Measurements from ENCODE around the gene SERPINH1. TPM values are rescaled to one million over a fixed set of nuclear protein-coding genes. Genes with fewer than 3 reads are reported as not detected.
A peak's percentile ranks its signal among the peaks of the same experiment; 100 is the strongest.

Gene SERPINH1
- total RNA-seq, 1 donor from 2014 or later, result 141 TPM

DNA sequence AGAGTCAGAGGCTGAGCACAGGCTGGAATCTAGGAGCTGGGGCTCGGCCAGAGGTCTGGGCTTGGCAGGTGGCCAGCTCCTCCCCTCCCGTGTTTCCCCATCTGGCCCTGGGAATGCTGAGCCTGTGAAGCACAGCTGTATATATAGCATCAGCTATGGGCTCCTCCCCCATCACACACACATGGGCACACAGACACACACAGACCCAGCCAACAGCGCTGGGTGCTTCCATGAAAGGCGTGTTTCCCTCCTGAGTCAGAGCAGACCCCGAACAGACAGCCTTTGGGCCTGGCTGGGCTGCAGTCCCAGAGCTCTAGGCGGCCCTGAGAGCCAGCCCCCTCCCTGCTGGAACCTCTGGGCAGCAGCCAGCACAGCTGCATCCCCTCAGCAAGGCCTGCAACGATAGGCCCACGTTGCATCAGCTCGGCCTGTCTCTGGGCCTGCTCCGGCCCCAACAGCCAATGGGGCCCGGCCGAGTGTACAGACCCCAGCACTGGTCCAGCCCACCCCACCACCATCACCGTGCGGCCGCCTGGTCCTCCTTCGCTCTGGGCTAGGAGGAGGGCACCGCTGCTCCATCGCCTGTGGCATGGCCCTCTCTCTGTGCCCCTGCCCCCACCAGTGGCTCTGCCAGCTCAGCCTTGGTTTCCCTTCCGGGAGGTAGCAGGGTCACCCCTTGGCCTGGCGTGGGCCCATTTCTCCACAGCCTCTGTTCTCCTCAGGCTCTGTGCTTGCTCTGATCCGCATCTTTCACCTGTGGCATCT, 7.6 kb upstream of the SERPINH1 start:
- DNase-seq (ENCODE audit: low spot score), result peak; percentile 89

DNA sequence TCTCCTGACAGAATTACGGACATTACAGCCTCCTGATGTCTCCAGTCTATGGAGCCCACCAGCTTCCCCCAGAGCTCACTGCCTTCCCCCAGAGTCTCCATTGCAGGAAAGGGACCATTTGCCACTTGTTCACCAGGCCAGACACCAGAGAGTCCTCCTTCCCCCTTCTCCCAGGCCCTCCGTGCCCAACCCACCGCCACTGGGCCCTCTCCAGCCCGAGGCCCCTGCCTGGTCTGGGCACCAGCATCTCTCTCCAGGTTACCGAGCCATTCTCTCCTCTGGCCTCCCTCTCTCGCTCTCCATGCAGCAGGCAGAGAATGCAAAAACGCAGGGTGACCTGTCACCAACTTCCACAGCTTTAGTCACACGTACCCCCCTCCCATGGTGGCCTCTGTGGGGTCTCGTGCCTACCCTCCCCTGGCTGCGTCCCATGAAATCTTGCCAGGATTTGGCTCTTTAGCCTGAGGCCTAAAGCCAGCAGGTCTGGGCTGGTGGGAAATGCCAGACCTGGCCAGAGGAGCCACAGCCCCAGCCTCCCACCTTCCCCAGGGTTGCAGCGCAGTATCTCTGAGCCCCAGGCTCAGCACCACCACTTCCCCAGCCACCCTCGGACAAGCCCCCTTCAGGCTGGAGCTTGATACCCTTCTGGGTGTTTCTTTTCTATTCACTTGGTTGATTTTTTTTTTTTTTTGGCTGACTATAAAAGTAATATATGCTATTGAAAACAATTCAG, 6.8 kb upstream of the SERPINH1 start:
- no peak for DNase-seq (ENCODE audit: low spot score)

DNA sequence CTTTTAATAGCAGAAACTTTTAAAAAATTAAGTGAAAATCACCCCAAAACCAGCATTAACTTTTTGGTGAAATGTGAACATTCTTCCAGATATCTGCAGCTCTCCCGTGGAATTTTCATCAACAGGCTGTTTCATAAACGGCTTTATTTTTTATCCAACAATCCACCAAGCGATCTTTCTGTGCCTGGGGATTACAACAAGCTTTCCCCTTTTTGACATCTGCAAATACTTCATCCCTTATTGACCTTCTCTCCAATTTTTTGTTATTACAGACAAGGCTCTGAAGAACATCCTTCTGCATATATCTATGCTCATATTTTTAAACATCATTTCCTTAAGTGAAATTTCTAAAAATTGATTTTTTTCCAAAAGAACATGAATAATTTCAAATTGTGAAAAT, 5.8 kb upstream of the SERPINH1 start:
- DNase-seq (ENCODE audit: low spot score), result no peak

DNA sequence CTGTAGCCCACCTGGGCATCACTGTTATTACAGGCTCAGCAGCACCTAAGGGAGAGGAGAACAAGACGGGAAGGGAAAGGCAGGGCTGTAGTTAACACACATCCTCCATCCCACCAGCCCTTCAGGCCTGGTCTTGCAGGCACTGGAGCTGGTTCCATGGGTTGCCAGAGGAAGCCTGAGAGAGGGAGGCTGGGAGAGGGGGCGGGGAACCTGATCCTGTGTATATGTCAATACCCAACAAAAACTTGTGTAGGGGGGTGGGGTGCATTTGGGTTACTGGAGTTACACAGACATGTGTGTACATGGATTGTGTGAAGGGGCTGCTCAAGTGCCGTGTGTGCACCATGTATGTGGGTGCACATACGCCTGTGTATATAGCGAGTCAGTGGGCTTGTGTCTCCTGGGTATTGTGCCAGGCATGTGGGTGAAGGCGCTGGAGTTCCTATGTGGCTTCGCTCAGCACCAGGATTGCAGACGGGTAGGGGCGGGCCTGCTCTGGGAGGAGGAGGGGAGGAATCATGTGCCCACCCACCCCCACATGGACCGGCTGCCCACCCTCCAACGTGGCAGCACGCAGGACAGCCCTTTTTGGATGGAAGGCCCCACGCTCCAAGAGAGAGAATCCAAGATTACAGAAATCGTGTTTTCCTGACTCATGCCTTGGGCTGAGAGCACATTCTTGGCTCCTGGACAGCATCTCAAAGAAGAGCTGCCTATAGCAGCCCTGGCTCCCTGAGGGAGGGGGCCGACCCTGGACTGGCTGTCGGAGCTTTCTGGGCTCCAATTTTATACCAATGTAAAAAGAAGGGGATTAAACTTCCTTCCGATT, 4.2 kb upstream of the SERPINH1 start:
- DNase-seq (ENCODE audit: low spot score), result peak; percentile 60

DNA sequence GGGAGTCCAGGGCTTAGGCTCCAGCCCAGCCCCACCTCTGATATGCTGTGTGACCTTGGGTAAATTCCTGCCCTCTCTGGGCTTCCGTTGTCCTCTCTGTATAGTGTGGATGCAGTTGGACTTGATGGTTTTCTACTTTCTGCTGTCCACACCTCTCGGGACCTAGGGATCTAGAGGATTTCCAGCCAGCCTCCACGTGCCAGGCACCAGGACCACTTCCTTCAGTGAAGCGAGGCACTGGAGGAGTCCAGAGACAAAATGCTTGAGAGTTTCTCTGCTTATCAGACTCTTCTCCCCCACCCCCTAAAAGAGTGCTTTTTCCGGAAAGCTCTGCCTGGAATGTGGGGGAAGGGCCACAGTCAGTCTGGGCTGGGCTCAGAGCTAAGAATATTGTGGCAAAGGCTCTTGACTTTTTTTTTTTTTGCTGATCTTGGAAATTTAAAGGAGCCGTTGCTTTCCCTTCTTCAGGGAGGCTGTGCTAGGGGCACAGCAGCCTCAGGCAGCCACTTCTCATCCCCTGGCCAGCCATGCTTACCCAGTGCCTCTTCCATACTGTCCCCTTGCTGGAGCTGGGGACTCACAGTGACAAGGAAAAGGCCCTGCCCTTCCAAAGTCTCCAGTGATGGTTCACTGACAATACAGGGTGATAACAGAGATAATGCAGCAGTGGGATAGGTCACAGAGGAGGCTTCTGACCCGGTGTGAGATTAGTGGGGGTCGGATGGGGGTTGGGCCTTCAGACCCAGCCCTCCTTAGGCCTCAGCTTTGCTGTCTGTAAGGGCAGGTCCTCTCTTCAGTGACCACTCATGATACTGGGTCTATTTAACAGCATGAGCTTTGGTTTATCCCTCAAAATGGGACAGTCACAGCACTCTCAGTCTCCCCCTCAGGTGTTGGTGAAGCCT, 2.9 kb upstream of the SERPINH1 start:
- no peak for DNase-seq (ENCODE audit: low spot score)

DNA sequence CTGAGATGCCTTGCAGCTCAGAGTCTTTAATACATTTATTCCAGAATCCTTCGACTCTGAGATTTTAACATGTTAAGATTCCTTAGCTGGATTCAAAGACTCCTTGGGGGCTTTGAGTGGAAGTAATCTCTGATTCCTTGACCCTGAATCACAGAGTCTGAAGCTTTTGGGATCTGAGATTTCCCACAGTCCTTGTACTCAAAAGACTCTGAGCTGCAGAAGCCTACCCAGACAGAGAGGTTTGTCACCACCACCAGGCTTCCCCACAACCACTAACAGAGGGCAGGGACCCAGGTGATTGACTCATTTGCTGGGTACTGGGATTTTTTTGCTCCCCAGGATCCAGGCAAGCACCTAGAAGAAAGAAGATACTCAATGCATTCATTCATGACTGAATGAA, 1.4 kb upstream of the SERPINH1 start:
- DNase-seq (ENCODE audit: low spot score), result no peak

DNA sequence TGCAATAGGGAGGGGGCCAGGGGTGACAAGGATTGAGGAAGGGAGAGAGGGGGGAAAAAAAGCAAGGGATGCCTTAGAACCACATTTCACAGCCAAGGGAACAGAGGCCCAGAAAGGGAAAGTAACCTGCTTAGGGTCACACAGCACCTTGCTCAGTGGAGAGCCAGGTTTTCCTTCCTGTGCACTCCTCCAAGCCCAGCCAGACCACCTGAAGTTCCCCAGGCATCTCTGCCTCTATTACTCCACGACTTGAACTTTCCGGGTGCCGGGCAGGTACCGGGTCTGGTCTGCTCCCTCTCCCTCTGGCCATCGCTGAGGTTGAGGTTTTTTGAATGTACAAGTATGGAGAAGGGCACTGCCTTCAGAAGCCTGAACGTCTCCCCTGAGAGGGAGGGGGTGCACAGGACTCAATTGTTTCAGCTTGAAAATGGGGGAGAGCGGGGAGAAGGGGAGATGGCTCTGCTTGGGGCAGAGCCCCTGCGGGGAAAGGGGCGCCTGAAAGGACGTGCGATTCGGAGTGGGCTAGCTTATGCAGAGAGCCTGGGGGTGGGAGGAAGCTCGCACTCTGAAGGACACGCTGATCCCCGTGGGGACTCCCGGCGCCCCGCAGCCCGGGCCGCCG, 516 bp upstream of the SERPINH1 start:
- no peak for DNase-seq (ENCODE audit: low spot score)

DNA sequence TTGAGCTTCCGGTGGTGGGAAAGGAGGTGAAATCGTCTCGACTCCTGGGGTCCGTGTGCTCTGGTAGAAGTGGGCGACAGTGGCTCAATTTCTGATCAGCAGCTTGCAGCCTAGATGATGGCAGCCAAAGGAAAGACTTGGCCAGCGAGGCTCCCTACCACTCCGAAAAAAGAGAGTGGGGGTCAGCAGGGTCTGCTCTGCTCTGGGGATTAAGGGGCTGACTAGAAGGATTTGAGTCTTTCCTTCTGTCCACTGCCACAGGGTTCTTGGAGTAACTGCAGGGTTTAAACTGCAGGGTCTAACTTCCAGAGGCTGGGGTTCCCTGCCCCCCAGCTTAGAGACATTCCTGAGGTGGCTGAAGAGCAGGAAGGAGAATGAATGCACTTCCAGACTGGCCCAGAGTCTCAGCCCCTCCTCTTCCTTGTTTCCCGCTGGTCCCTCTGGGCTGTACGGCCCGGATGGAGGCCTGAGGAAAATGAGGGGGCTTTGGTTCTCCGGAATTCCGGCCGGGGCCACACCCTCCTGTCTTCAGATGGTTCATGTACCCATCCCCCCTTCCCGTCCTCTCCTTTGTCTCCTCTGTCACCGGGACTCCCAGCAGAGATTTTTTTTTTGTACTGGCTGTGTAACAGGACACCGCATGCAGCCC, 907 bp downstream of the SERPINH1 start:
- DNase-seq (ENCODE audit: low spot score), result no peak

DNA sequence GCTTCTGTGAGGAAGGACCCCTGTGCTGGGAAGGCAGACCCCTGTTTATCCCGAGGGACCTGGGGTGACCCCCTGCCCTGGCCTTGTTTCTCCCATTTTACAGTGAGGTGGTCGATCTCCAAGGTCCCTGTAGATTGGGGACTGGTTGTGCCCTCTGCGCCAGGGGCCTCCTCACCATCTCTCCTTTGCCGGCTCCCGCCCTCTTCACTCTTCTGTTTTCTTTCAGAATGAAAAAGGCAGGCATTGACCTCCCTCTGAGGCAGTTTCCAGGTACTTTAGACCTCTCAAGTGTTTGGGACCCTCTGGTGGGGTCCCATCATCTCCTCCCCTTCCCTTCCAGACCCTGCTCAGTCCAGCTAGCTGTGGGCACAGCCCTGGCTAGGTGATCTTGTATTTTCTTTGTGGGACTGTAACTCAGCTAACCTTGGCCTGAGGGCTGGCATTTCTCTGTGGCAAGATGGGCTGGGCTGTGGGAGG, 1.5 kb downstream of the SERPINH1 start:
- no peak for DNase-seq (ENCODE audit: low spot score)

DNA sequence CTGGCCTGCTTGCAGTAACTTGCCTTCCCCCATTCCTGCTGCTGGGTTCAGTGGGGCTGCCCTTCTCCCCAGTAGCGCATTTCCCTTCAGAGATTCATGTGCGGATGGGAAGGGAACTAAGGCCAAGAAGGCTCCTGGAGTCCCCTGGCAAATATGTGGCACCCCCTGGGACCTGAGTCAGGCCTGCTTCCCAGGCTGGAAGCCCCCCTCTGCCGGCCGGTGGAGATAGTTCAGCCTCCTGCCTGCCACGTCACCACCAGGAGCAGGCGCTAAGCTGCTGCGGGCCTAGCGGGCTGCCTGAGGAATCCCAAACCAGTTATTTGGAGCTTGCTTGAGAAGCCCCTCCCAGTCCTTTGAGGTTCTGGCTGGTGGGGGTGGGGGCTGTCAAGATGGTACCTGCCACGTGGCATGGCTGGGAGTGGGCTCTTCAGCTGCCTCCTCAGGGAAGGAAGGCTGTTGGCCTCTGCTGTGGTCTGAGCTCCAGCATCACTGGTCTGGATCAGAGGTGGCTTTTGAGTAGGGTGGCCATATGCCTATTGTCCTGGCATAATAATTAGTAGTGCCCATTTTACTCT, 2.0 kb downstream of the SERPINH1 start:
- peak; percentile 61 for DNase-seq (ENCODE audit: low spot score)

DNA sequence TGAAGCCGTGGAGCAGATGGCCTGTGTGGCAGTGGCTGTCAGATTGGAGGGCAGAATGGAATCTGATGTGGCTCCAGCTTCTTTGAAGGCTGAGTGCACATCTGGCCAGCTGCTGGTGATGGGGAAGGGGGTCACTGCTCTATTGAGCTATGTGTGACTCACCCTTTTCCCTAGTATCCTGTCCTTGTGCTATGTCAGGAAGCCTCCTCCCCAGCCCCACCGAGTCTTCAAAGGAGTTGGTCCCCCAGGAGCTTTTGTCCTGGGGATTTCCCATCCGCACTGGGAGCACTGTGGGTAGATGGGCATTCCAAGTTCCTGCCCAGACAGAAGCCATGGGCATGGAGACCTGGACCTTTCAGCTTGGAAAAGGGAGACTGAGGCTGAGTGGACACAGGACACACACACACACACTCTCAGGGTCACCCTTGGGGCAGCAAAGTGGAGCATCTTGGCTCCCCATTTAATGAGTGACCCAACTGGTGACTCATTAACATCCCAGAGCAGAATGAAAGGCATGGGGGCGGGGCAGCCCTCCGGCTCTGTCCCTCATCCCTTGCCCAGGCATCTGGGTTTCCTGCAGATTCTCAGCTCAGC, 3.3 kb downstream of the SERPINH1 start:
- peak; percentile 76 for DNase-seq (ENCODE audit: low spot score)

DNA sequence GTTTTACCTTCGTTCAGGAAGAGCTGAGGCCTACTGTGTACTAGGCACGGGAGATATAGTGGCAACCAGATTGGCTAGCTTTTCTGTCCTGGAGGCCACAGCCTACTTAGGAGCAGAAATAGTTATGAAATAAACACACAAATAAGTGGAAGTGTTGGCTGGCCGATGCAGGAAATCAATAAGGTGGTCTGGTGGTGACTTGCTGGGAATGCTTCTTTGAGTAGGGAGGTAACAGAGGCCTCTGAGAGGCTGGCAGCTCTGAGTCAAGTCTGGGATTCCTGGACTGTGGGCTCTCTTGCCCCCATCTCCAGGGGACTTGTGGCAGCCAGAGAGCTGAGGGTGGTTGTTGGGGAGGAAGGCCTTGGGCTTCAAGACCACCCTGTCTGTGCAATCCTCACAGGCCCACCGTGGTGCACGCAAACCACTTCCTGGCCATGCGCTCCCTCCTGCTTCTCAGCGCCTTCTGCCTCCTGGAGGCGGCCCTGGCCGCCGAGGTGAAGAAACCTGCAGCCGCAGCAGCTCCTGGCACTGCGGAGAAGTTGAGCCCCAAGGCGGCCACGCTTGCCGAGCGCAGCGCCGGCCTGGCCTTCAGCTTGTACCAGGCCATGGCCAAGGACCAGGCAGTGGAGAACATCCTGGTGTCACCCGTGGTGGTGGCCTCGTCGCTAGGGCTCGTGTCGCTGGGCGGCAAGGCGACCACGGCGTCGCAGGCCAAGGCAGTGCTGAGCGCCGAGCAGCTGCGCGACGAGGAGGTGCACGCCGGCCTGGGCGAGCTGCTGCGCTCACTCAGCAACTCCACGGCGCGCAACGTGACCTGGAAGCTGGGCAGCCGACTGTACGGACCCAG, 4.1 kb downstream of the SERPINH1 start:
- no peak for DNase-seq (ENCODE audit: low spot score)

DNA sequence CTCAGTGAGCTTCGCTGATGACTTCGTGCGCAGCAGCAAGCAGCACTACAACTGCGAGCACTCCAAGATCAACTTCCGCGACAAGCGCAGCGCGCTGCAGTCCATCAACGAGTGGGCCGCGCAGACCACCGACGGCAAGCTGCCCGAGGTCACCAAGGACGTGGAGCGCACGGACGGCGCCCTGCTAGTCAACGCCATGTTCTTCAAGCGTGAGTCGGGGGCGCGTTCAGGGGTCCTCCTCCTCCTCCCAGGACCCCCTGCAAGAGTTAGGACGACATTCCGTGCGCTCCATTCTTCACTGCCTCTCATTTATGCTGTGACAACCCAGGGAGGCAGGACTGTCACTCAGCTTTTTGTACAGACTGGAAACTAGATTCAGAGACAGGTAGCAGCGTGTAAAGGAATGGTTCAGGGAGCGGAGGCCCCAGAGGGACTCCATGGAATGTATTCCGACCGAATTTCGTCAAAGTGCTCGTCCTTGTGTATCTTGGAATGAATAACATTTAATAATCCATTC, 4.8 kb downstream of the SERPINH1 start:
- no peak for DNase-seq (ENCODE audit: low spot score)

DNA sequence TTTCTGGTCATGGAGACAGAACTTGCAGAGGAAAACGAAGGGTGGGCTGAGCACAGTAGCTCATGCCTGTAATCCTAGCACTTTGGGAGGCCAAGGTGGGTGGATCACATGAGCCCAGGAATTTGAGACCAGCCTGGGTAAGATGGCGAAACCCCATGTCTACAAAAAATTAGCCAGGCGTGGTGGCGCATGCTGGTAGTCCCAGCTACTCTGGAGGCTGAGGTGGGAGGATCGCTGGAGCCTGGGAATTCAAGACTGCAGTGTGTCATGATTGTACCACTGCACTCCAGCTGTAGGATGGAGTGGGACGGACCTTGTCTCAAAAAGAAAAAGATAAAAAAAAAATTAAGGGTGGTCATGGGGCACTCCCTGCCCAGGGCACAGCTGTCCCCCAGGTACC, 5.9 kb downstream of the SERPINH1 start:
- no peak for DNase-seq (ENCODE audit: low spot score)

DNA sequence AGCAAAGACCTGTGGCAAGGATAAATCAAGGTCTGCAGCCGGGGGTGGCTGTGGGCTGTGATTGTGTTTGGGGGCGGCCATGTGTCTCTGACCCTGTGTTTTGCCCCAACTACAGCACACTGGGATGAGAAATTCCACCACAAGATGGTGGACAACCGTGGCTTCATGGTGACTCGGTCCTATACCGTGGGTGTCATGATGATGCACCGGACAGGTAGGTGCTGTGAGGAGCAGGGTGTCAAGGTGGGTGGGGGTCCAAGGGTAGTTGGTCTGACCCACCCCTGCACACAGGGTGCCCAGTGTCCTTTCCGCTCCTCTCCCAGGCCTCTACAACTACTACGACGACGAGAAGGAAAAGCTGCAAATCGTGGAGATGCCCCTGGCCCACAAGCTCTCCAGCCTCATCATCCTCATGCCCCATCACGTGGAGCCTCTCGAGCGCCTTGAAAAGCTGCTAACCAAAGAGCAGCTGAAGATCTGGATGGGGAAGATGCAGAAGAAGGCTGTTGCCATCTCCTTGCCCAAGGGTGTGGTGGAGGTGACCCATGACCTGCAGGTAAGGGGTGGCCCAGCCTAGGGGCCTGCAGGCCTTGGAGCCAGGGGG, 6.7 kb downstream of the SERPINH1 start:
- DNase-seq (ENCODE audit: low spot score), result no peak

DNA sequence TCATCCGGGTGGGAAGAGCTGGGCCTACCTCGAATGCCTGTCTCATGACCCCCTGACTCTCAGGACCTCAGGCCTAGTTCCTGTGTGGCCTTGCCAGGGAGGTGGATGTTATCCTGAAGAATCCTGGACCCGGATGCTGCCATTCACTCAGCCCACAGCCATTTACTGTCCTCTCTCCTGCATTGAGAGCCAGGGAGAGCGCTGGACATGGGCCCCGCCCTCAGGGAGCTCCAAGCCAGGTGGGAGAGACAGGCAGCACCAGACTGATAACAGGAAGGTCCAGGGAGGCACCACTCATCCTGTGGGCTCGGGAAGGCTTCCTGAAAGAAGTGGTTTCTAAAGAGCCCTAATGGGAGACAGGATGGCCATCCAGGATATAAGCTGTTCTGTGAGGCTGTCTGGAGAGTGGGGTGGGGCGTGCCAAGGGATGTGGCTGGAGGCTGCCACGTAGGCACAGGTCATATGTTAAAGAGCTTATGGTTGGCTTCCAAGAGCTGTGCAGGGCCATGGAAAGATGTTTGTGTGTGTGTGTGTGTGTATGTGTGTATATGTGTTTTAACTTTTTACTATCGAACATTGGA, 8.6 kb downstream of the SERPINH1 start:
- DNase-seq (ENCODE audit: low spot score), result no peak

DNA sequence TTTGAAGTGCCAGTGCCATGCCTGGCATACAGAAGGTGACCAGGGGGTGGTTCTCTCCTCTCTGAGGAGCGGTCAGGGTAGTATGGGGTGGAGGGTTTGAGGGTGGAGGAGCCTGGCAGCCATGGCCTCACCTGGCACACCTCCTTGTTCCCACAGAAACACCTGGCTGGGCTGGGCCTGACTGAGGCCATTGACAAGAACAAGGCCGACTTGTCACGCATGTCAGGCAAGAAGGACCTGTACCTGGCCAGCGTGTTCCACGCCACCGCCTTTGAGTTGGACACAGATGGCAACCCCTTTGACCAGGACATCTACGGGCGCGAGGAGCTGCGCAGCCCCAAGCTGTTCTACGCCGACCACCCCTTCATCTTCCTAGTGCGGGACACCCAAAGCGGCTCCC, 9.6 kb downstream of the SERPINH1 start:
- DNase-seq (ENCODE audit: low spot score), result no peak

DNA sequence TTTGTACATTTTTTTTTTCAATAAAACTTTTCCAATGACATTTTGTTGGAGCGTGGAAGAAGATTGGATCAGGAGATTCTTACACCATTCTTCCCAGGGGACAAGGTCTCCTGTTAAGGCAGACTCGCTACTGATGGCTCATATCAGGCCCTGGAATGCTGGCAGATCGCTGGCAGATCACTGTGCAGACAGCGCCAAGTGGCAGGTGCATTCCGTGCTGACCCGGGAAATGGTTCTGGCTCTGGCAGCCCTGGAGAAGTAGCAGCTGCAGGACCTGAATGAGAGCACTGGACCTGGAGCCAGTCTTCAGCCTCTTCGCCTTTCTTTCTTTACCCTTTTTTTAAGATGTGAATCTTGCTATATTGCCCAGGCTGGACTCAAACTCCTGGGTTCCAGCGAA, 10.7 kb downstream of the SERPINH1 start:
- DNase-seq (ENCODE audit: low spot score), result no peak
